Head of caudate nucleus (tissue), 42 donors: Measurements from ENCODE around the gene FAM25C.
"Not testable (repeated sequence)": the region's sequence is repeated elsewhere in the genome, so short reads cannot be mapped to it uniquely, and the experiment has no call there.

ENCODE experiments used
- DNase-seq, 42 donors: peaks; one replicate each; pipeline versions ENCODE4 v3.0.0 to v3.0.0-alpha.2; 2020 to 2021; ENCODE audit warnings: mixed read lengths in 7 of 42
- intact Hi-C: fragments of 100-400 bp; cut with DNase I; formaldehyde crosslinking; loops from one replicate; pipeline ENCODE4 v1.15.0; 2022

Gene FAM25C

DNA sequence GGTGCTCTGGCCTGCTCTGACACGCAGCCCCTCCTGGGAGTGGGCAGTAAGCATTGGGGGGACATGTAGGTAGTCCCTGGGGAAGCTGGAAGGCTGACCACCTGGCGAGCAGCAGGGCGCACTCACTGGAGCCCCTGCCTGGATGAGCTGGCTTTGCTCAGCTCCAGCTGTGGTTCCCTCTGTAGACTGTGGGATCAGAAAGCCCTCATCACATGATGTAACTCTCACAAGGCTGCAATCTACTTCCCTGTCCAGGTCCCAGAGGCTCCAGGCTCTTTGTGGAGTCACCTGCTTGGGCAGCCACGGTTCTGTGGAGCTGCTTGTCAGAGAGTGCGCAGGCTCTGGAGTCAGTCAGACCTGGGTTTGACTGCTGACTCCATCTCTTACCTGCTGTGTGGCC, 36.8 kb downstream of the FAM25C start:
- intact Hi-C loops, DNase-seq: not testable (repeated sequence)

GRCh38 chr10:47960699-47961098, 38.9 kb downstream of the FAM25C start:
- intact Hi-C loops, DNase-seq: not testable (repeated sequence)

DNA sequence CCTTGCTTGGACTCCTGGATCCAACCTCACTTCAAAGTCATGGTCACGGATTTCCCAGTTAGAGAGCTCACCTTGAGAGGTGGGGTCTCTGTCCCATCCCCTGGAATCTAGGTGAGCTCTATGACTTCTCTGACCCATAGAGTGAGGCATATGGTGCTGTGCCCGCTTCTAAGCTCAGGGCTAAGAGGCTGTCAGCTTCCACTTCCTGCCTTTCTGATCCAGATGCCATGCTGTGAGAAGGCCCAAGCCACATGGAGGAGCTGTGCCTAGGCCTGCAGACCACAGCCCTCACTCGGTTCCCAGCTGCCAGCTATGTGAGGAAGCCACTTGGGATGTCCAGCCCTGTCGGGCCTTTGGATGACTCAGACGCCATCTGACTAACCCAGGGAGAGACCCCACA, 39.9 kb downstream of the FAM25C start:
- intact Hi-C loops, DNase-seq: not testable (repeated sequence)

GRCh38 chr10:47957158-47957557, 42.4 kb downstream of the FAM25C start:
- intact Hi-C loops, DNase-seq: not testable (repeated sequence)

DNA sequence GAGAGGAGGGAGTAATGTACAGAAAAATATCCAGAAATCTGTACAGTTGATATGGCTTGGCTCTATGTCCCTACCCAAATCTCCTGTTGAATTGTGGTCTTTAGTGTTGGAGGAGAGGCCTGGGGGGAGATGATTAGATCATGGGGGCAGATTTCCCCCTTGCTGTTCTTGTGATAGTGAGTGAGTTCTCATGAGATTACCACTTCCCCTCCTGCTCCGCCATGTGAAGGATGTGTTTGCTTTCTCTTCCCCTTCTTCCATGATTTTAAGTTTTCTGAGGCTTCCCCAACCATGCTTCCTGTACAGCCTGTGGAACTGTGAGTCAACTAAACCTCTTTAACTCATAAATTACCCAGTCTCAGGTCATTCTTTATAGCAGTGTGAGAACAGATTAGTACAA, 52.2 kb downstream of the FAM25C start:
- DNase-seq, intact Hi-C loops: not testable (repeated sequence)
